HPDE6-E6E7 (cell line): ENCODE data around the gene NCAM1.
A peak's percentile ranks its signal among the peaks of the same experiment; 100 is the strongest.
"Not testable (repeated sequence)": the region's sequence is repeated elsewhere in the genome, so short reads cannot be mapped to it uniquely, and the experiment has no call there.

Source experiments
- DNase-seq: peaks from one replicate; pipeline ENCODE4 v3.0.0; 2011; ENCODE audit warnings: missing footprints; ENCODE audit errors: extremely low spot score

The NCAM1 gene

DNA sequence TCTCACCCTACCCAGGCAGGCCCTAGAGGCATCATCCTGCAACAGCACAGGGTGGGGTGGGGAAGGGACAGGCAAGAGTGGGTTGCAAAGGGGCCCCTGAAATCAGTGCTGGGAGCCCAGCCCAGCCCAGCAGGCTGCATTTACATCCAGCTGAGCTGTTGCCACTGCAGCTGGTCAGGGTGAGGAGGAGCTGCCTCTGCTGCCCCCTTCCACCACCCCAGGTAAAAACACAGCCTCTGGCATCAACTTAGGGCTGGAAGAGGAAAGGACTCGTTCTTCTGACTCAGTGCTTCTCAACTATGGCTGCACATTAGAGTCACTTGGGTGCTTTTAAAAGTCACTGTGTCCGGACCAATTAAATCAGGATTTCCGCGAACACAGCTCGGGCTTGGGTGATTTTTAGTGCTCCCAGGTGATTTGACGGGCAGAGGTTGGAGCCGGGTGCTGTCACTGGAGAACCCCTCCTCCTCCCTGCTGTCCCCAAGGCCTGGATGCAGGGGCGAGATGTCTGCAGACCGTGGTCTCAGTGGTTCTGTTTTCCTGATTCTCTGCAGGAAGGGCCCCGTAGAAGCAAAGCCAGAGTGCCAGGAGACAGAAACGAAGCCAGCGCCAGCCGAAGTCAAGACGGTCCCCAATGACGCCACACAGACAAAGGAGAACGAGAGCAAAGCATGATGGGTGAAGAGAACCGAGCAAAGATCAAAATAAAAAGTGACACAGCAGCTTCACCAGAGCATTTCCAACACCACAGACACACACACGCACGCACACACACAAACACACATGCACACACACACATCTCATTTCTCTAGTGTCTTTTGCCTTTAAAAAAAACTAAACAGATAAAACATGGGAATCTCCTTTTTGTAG lies 313.7 kb downstream of the NCAM1 start:
- DNase-seq, result no peak

- DNase-seq, result no peak
These were observed 314.4 kb downstream of the NCAM1 start for GRCh38 chr11:113275602-113276001.

GRCh38 chr11:113276466-113276865 lies 315.2 kb downstream of the NCAM1 start:
- DNase-seq, result no peak

- no peak for DNase-seq
These were observed 316.7 kb downstream of the NCAM1 start for GRCh38 chr11:113277907-113278306.

GRCh38 chr11:113278481-113278880 lies 317.3 kb downstream of the NCAM1 start:
- DNase-seq, result no peak

DNA sequence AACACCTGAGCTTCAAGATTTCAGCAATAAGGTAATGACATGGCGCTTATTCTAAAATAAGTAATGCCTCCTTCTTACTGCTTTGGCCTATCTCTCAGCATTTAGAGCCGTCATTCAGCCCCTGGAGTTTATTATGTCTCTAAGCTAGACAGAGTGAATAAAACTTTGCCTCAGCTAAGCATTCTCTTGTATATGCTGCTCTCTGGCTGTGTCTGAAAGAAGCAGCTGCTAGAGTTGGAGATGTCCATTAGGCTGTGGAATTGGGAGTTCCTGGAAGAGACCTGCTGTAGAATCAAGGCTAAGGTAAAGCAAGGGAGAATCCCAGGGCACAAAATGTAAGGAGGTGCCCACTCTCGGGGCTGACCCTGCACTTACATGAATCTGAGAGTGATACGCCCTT lies 317.7 kb downstream of the NCAM1 start:
- DNase-seq, result no peak

GRCh38 chr11:113279591-113279990 lies 318.4 kb downstream of the NCAM1 start:
- no peak for DNase-seq

DNA sequence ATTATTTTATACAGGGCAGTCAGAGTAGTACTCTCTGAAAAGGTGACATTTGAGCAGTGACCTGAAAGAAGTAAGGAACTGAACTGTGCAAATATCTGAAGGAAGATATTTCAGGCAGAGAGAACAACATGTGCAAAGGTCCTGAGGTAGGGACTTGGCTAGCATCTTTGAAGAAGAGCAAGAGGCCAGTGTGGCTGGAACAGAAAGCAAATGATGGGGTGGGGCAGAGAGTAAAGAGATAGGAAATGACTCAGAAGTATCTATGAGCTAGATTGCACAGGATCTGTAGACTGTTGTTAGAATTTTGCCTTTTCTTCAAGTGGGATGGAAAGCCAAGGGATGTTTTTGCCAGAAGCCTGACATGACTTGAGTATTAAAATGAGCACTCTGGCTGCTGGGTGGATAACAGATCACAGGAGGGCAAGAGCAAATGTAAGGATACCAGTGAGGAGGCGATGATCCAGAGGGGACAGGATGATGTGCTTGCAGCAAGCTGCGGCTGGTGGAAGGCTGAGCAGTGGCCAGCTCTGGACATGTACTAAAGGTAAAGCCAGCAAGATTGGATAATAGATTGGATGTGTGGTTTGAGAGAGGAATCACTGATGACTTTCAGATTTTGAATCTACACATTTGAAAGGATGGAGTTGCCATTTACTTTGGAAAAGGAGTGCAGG lies 320.0 kb downstream of the NCAM1 start:
- DNase-seq, result no peak

DNA sequence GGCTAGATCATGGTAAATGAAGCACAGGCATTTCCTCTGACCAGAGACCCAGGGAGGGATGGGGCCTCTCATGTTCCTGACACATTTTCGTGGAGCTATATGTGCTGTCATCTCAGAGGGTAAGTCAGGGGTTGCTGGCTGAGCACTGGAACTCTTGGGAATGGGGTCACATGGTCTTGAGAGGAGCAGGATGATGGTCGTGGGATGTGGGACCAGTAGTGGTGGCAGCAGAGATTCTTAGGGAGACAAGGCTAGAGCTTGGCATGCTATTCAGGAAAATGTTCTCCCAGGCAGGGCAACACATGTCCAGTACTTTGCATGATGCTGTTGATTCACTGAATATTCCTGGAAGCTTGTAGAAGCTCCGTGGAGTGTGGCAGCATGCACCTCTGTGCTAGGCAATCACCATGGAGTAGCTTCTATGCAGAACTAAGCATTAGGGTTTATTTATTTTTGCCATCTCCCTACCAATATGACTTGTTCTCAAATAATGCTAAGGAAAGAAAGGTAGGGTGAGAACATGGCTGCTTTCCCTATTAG lies 321.7 kb downstream of the NCAM1 start:
- DNase-seq, result no peak

DNA sequence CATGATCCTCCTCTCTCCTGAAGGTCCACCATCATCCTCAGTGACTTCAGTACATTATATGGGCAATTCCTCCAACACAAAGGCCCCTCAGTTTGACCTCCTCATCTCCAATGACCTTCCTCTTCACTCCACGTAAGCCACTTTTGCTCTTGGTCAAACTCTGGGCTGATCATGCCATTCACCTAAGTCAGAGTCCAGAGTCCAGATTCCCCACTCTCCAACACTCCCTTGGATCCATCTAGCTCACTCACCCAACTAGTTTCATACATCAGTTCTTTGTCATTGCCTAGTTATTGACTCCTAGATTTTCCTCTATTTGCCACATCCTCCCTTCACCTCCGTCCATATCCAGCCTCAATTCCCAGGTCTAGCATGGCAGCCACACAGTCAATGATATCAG lies 322.7 kb downstream of the NCAM1 start:
- DNase-seq, result no peak

GRCh38 chr11:113286009-113286408 lies 324.8 kb downstream of the NCAM1 start:
- DNase-seq, result no peak

DNA sequence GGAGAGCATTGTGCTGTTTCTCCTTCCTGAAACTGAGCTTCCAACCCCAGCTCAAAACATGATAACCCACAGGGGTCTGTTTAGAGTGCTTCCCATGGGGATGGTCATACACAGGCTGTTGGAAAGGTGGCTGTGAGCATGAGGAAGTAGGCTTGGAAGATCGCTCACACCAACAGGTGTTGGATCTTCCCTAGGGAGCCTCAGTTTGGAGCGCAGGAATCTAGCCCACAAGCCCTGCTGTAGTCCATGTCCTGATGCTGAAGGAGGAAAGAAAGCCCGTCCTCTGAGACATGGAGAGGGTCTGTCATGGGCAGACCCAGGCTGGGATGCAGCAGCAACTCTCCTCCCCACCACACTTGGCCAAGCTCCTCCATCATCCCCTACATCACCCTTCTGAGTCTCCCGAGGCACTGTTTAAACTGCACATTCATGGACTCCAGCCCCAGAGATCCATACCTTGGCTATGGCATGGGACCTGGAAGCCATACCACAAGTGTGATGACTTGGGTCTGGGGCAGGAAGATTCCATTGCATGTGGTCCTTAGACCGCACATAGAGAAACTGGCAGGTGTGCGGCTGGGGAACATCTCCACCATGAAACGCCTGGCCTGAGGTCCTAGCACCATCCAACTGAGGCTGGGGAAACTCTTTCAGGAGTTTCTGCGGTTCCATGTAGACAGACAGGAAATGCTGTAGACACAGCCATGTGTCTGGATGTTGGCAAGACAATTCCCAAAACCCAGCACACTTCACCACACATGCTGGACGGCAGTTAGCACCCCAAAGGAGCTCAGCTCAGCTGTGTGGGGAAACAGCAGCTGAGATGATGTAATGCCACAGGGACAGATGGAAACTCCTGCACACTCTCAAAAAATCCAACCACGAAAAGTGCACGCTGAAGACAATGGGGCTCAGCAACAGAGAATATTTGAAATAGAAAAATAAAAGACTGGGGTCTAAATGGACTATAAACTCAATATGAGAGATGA lies 325.6 kb downstream of the NCAM1 start:
- no peak for DNase-seq

GRCh38 chr11:113287801-113288200 lies 326.6 kb downstream of the NCAM1 start:
- DNase-seq, result no peak

DNA sequence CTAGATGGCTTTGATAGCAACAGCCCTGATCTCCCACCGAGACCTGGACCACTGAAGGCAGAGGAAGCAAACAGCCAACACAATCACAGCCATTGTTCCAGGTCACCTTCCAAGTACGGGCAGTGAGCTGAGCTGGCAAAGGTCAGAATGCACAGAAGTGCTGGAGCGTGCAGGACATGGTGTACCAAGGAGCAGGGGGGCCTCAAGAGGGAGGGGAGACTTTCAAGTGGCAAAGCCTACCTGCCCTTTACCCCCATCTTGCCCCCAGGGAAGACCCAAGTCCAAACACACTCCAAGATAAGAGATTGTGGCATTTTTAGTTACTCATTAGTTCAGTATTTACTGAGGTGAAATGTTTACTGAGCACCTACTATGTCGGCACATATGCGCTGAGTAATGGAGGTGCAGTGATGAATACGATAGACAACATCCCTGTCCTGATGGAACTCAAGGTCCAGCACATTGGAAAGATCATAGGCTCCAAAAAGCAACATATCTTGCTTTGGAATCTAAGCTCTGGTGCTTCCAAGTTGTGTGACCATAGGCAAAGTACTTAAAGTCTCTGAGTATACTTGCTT lies 327.2 kb downstream of the NCAM1 start:
- DNase-seq, result no peak

DNA sequence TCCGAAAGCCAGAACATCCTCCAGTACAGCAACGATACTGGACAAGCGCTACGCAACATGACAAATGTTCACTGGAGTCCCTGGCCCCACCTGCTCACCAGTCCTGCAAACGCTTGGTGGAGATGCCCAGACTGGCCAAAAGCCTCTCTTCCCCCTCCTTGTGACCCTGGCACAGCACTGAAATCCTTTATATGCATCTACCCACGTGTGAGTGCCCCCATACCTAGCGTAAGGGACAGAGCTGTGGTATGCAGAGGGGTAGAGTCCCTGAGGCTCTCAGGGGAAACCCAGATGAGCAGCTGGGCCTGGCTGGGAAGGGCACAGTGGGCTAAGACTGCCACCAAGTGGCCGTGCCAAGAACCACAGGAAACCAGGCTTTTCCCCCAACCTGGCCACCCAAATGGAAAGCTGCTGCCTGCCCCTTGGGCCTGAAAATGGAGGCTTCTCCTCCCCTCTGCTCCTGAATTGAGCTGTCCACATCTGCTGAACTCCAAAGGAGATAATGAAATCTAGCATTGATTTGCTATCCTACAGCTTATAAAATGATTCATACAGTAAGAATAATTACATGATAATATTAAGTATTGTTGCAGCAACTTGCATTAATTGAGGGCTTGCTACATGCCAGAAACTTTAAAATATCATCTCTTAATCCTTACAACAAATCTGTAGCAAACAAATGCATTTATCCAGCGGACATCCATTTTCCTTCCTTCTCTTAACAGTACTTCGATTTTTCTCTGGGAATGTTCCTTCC lies 328.4 kb downstream of the NCAM1 start:
- peak; percentile 58 for DNase-seq

DNA sequence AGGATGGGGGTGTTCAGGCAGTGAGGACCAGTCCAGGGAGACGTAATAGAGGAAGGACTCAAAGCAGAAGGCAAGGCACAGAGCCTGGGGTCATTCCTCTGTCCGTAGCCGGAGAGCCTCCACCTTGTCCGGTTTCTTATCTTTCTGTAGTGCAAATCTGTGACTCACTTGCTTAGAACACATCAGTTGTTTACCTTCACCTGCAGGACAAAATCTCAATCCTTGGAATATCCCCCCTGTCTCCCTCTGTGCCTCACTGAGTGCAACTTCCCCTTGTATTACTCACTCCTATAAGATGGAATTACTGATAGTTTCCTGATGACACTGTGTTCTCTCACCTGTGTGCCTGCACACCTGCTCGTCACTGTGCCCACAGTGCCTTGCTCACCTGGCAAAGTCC lies 332.7 kb downstream of the NCAM1 start:
- no peak for DNase-seq

DNA sequence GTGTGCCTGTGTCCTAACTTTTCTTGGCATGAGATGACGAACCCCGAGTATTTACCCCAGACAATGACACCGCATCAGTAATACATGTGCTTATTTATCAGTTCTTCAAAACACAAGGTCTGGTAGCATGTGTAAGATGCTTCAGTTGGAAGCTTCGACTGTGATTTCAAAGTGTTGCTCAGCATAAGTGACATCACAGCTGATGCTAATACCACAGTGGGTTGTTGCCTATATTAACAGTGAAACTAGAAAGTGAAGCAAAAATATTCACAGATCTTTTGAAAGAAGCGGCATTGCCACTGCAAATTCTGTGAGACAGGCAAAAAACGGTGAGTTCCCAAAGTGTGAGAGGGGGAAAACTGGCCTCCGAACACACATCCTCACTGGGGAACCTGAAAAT lies 334.8 kb downstream of the NCAM1 start:
- DNase-seq, result no peak

GRCh38 chr11:113296447-113297205 lies 335.4 kb downstream of the NCAM1 start:
- DNase-seq, result no peak

- DNase-seq, result not testable (repeated sequence)
These were observed 337.3 kb downstream of the NCAM1 start for GRCh38 chr11:113298496-113298895.

DNA sequence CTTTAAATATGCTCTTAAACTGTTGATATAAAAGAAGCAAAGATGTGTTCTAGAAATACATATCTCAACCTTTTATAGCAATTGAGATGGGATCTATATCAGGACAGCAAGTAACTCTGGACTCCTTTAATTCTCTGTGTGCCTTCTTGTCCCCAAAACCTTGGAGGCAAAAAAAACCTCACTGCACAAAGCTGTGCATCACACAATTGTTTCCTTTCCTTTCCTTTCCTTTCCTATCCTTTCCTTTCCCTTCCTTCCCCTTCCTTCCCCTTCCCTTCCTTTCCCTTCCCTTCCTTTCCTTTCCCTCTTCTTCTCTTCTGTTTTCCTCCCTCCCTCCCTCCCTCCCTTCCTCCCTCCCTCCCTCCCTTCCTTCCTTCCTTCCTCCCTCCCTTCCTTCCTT lies 343.7 kb downstream of the NCAM1 start:
- no peak for DNase-seq
